Measurements from ENCODE around the gene RMND5A.
"Not testable (repeated sequence)": the region's sequence is repeated elsewhere in the genome, so short reads cannot be mapped to it uniquely, and the experiment has no call there.

The RMND5A gene

GRCh38 chr2:86714579-86715173 is 5.4 kb upstream of the RMND5A start:
- not testable (repeated sequence) for DNase-seq (ENCODE audit: low read depth in 2 of 2)

- not testable (repeated sequence) for DNase-seq (ENCODE audit: low read depth in 2 of 2)
Observed at GRCh38 chr2:86719263-86719636, 841 bp upstream of the RMND5A start.

- DNase-seq (ENCODE audit: low read depth in 2 of 2), result peak in 1 of 2 donors; percentile 21
Observed at GRCh38 chr2:86720540-86721320, 639 bp downstream of the RMND5A start.

GRCh38 chr2:86725706-86726105 is 5.6 kb downstream of the RMND5A start:
- DNase-seq (ENCODE audit: low read depth in 2 of 2), result not testable (repeated sequence)

GRCh38 chr2:86732040-86732525 is 12.0 kb downstream of the RMND5A start:
- not testable (repeated sequence) for DNase-seq (ENCODE audit: low read depth in 2 of 2)

GRCh38 chr2:86732837-86733236 is 12.7 kb downstream of the RMND5A start:
- DNase-seq (ENCODE audit: low read depth in 2 of 2), result not testable (repeated sequence)

- not testable (repeated sequence) for DNase-seq (ENCODE audit: low read depth in 2 of 2)
Observed at GRCh38 chr2:86733528-86733927, 13.4 kb downstream of the RMND5A start.

GRCh38 chr2:86734896-86735295 is 14.8 kb downstream of the RMND5A start:
- DNase-seq (ENCODE audit: low read depth in 2 of 2), result not testable (repeated sequence)

GRCh38 chr2:86739485-86739884 is 19.4 kb downstream of the RMND5A start:
- DNase-seq (ENCODE audit: low read depth in 2 of 2), result not testable (repeated sequence)

GRCh38 chr2:86739889-86740288 is 19.8 kb downstream of the RMND5A start:
- not testable (repeated sequence) for DNase-seq (ENCODE audit: low read depth in 2 of 2)

- not testable (repeated sequence) for DNase-seq (ENCODE audit: low read depth in 2 of 2)
Observed at GRCh38 chr2:86741889-86742498, 21.9 kb downstream of the RMND5A start.

- no peak for DNase-seq (ENCODE audit: low read depth in 2 of 2)
Observed at GRCh38 chr2:86744152-86744551, 24.1 kb downstream of the RMND5A start.

- no peak for DNase-seq (ENCODE audit: low read depth in 2 of 2)
Observed at GRCh38 chr2:86746939-86747338, 26.8 kb downstream of the RMND5A start.

- DNase-seq (ENCODE audit: low read depth in 2 of 2), result no peak
Observed at GRCh38 chr2:86747711-86748639, 27.9 kb downstream of the RMND5A start.

GRCh38 chr2:86750240-86750839 is 30.2 kb downstream of the RMND5A start:
- no peak for DNase-seq (ENCODE audit: low read depth in 2 of 2)

GRCh38 chr2:86751778-86752177 is 31.7 kb downstream of the RMND5A start:
- DNase-seq (ENCODE audit: low read depth in 2 of 2), result no peak

GRCh38 chr2:86752934-86753333 is 32.8 kb downstream of the RMND5A start:
- DNase-seq (ENCODE audit: low read depth in 2 of 2), result no peak

- DNase-seq (ENCODE audit: low read depth in 2 of 2), result no peak
Observed at GRCh38 chr2:86753606-86754005, 33.5 kb downstream of the RMND5A start.

GRCh38 chr2:86758405-86758804 is 38.3 kb downstream of the RMND5A start:
- no peak for DNase-seq (ENCODE audit: low read depth in 2 of 2)

- no peak for DNase-seq (ENCODE audit: low read depth in 2 of 2)
Observed at GRCh38 chr2:86760371-86760770, 40.3 kb downstream of the RMND5A start.

GRCh38 chr2:86764661-86765309 is 44.7 kb downstream of the RMND5A start:
- no peak for DNase-seq (ENCODE audit: low read depth in 2 of 2)
